DND-41 (cell line): ENCODE data around the gene BLVRB.

Experiments
- ATAC-seq: fragments of 200-7000 bp; cut with Tn5 transposase; 3 replicates; pipeline ENCODE4 v1.9.1; 2021; ENCODE audit warnings: low read depth; ENCODE audit not compliant: insufficient read depth
- DNase-seq: peaks from one replicate; pipeline ENCODE4 v3.0.0-alpha.2; 2020
- H2AFZ ChIP-seq: 2 replicates; pipeline ENCODE4 v1.6.0; 2012; ENCODE audit warnings: low read depth, low read length
- H3K27ac ChIP-seq: 2 replicates; pipeline ENCODE4 v1.5.1; 2012; ENCODE audit warnings: low read length, inconsistent platforms
- H3K27me3 ChIP-seq: fragments of 200-600 bp; sonication (generic); 2 replicates; pipeline ENCODE4 v1.6.0; 2012; ENCODE audit warnings: low read length, mild to moderate bottlenecking, inconsistent platforms; ENCODE audit not compliant: insufficient read depth, poor library complexity
- H3K36me3 ChIP-seq: 2 replicates; pipeline ENCODE4 v1.5.1; 2012; ENCODE audit warnings: low read length, inconsistent platforms; ENCODE audit not compliant: insufficient read depth
- H3K4me1 ChIP-seq: 2 replicates; pipeline ENCODE4 v1.5.1; 2012; ENCODE audit warnings: mild to moderate bottlenecking, low read length; ENCODE audit not compliant: insufficient read depth
- H3K4me2 ChIP-seq: 2 replicates; pipeline ENCODE4 v1.6.0; 2012; ENCODE audit warnings: mild to moderate bottlenecking, moderate library complexity, low read length, inconsistent platforms; ENCODE audit not compliant: insufficient read depth
- H3K4me3 ChIP-seq, 2 experiments: fragments of 200-600 bp in 1 of 2; shearing (Covaris generic) in 1 of 2; 2 replicates each; pipeline ENCODE4 v1.5.1; 2012 to 2016; ENCODE audit warnings: inconsistent platforms in 2 of 2, low read length in 2 of 2, mild to moderate bottlenecking in 2 of 2, low read depth in 1 of 2, moderate library complexity in 1 of 2
- H3K79me2 ChIP-seq: 2 replicates; pipeline ENCODE4 v1.6.0; 2012; ENCODE audit warnings: low read length, inconsistent platforms; ENCODE audit not compliant: insufficient read depth
- H3K9ac ChIP-seq: 2 replicates; pipeline ENCODE4 v1.6.0; 2012; ENCODE audit warnings: low read depth, mild to moderate bottlenecking, inconsistent platforms, low read length, moderate library complexity
- H3K9me3 ChIP-seq: 2 replicates; pipeline ENCODE4 v1.5.1; 2012; ENCODE audit warnings: low read length, moderate library complexity, mild to moderate bottlenecking, inconsistent platforms; ENCODE audit not compliant: insufficient read depth, severe bottlenecking
- H4K20me1 ChIP-seq: 2 replicates; pipeline ENCODE4 v1.6.0; 2012; ENCODE audit warnings: low read length; ENCODE audit not compliant: insufficient read depth
- EZH2 ChIP-seq: IDR thresholded peaks from 3 replicates; pipeline ENCODE4 v1.6.1; 2012; ENCODE audit warnings: borderline replicate concordance, low read depth, mild to moderate bottlenecking, moderate library complexity, low read length, inconsistent platforms; ENCODE audit not compliant: severe bottlenecking
- TF ChIP-seq, protein P1 (sequence below): IDR thresholded peaks from 2 replicates; pipeline ENCODE4 v1.5.1; 2012; ENCODE audit warnings: borderline replicate concordance, low read length, moderate library complexity, mild to moderate bottlenecking; ENCODE audit not compliant: poor library complexity, severe bottlenecking; ENCODE audit errors: extremely low read depth

Gene BLVRB

DNA sequence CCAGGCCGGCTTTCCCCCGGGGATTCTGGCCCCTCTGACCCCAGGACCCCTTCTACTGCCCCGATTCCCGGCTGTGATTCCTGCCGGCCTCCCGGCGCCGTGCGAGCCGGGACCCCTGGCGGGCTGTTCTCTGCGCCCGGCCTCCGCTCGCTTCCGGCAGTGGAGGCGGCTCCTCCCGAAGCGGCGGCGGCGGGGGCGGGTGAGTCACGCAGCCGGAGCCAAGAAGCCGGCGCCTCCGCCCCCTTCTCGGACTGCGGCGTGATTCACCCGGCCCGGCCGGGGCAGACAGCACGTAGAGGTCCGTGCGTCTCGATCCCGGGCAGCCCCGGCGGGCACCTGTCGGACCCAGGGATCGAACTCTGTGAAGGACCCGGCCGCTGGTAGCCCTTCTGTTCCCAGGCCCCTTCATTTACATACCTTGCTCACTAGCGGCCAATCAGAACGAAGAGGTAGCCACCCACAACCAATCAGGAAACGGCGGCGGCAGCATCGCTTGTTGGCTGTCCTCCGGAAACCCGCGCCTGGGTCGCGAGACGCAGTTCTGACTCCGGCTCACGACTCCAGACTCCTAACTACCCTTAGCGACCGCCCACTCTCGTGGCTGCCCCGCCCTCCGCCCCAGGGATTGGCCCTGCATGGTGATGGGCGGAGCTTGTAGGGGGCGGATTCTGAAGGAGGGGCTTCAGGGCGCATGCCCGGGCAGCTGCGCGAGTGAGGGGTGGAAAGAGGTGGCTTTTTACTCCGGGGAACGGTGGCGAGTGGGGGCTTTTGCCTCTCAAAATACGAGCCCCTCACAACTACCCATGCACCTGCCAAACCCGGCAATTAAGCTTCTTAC lies 39.9 kb downstream of the BLVRB start, which contains the start of gene SERTAD1:
SERTAD1 (minus strand) TSS at position 543 of the 838 bp plus-strand sequence. CDS start 2,446 bp downstream, outside the sequence.
- peaks cover 13% of the 10 kb centered on the region; the same call in 1 of the 2 replicates for H3K36me3 ChIP-seq
- peaks cover 25% of the 10 kb centered on the region for H3K4me1 ChIP-seq
- H2AFZ ChIP-seq: peak within 1 kb of the TSS; percentile 98
- TF ChIP-seq, protein P1, sequence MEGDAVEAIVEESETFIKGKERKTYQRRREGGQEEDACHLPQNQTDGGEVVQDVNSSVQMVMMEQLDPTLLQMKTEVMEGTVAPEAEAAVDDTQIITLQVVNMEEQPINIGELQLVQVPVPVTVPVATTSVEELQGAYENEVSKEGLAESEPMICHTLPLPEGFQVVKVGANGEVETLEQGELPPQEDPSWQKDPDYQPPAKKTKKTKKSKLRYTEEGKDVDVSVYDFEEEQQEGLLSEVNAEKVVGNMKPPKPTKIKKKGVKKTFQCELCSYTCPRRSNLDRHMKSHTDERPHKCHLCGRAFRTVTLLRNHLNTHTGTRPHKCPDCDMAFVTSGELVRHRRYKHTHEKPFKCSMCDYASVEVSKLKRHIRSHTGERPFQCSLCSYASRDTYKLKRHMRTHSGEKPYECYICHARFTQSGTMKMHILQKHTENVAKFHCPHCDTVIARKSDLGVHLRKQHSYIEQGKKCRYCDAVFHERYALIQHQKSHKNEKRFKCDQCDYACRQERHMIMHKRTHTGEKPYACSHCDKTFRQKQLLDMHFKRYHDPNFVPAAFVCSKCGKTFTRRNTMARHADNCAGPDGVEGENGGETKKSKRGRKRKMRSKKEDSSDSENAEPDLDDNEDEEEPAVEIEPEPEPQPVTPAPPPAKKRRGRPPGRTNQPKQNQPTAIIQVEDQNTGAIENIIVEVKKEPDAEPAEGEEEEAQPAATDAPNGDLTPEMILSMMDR: peak; percentile 60
- TF ChIP-seq EZH2: no peak
- H3K27ac ChIP-seq: peak within 1 kb of the TSS; percentile 94
- peak; percentile 100 for DNase-seq
- no peaks in the 10 kb centered on the region for H3K9me3 ChIP-seq
- peak within 1 kb of the TSS; percentile 100 for H3K4me2 ChIP-seq
- peak within 1 kb of the TSS; percentile 88 to 99 for H3K4me3 ChIP-seq
- H3K9ac ChIP-seq: peak within 1 kb of the TSS; percentile 96
- no peaks in the 10 kb centered on the region for H3K27me3 ChIP-seq
- H3K79me2 ChIP-seq: peaks cover 19% of the 10 kb centered on the region
- H4K20me1 ChIP-seq: no peaks in the 10 kb centered on the region
- peak; percentile 93 for ATAC-seq

DNA sequence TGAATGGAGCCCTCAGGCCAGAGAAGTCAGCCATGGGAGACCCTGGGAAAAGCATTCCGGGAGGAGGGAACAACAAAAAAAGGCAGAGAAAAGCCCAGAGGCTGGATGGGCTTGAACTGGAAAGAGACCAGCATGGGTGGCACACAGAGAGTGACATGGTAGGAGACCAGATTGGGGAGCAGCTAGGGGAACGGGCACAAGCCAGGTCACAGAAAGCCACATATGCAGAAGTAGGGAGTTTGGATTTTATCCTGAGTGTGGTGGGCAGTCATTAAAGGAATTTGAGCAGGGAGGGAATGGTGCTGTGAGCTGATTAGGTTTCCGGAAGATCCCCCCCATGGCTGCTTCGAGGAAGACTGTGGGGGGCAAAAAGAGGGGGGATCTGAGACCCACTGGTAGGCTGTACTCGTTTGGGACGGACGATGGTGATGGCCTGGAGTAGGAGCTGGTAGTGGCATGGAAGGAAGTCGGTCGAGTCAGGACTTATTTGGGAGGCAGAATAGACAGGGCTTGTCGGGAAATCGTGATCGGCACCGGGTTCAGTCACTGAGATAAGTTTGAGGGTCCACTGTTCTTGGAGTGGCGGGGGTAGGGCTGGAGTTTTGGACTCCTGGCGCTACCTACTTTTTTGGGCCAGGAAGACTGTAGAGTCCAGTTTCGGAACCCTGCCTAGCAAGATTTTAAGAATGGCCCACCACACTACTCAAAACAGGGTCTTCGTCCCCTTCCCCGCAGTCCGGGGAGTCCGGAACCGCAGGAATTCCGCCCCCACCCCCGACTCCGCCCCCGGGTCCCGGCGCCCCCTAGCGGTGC lies 40.7 kb downstream of the BLVRB start:
- Histone ChIP-seq H3K9me3 (no peaks in the 10 kb centered on the region), H2AFZ (peak overlapping the region; percentile 98), H3K27ac (peak overlapping the region; percentile 94), H3K9ac (peak overlapping the region; percentile 96), H4K20me1 (no peaks in the 10 kb centered on the region), H3K27me3 (no peaks in the 10 kb centered on the region), H3K4me1 (peaks cover 29% of the 10 kb centered on the region), H3K79me2 (peaks cover 19% of the 10 kb centered on the region), H3K36me3 (peaks cover 13% of the 10 kb centered on the region; the same call in 1 of the 2 replicates), H3K4me2 (peak overlapping the region; percentile 100), H3K4me3 (peak overlapping the region; percentile 88 to 99)
- no peak for TF ChIP-seq EZH2
- TF ChIP-seq, protein P1: no peak
- no peak for ATAC-seq
- peak; percentile 28 for DNase-seq

DNA sequence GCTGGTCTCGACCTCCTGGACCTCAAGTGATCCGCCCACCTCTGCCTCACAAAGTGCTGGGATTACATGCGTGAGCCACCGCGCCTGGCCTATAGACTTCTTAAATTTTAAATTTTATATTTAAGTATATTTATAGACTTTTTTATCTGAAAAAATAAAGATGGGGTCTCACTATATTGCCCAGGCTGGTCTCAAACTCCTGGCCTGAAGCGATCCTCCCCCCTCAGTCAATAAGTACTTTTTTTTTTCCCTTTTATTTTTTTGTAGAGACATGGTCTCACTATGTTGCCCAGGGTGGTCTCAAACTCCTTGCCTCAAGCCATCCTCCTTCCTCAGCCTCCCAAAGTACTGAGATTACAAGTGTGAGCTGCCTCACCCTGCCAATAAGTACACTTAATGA lies 41.6 kb downstream of the BLVRB start:
- no peak for ATAC-seq
- no peak overlapping the region for H3K9ac ChIP-seq

More for the DNA sequence above, 41.6 kb downstream of the BLVRB start:
- no peak for DNase-seq
- no peaks in the 10 kb centered on the region for H3K27me3 ChIP-seq
- H3K36me3 ChIP-seq: peaks cover 13% of the 10 kb centered on the region; the same call in 1 of the 2 replicates
- peaks cover 29% of the 10 kb centered on the region for H3K4me1 ChIP-seq
- H3K9me3 ChIP-seq: no peaks in the 10 kb centered on the region
- no peak overlapping the region for H3K4me3 ChIP-seq
- H2AFZ ChIP-seq: no peak overlapping the region
- H4K20me1 ChIP-seq: no peaks in the 10 kb centered on the region
- H3K79me2 ChIP-seq: peaks cover 19% of the 10 kb centered on the region
- TF ChIP-seq EZH2: no peak
- H3K27ac ChIP-seq: no peak overlapping the region
- H3K4me2 ChIP-seq: peak overlapping the region; percentile 100; the same call in 1 of the 2 replicates
